Measurements from ENCODE around the gene RFC1.
"Not testable (repeated sequence)": the region's sequence is repeated elsewhere in the genome, so short reads cannot be mapped to it uniquely, and the experiment has no call there.

The RFC1 gene

GRCh38 chr4:39365830-39366771, at the start of gene RFC1:
RFC1 (minus strand) TSS chr4:39366362; CDS start chr4:39366241, 121 bp downstream.
- DNase-seq: peak; percentile 6

DNA sequence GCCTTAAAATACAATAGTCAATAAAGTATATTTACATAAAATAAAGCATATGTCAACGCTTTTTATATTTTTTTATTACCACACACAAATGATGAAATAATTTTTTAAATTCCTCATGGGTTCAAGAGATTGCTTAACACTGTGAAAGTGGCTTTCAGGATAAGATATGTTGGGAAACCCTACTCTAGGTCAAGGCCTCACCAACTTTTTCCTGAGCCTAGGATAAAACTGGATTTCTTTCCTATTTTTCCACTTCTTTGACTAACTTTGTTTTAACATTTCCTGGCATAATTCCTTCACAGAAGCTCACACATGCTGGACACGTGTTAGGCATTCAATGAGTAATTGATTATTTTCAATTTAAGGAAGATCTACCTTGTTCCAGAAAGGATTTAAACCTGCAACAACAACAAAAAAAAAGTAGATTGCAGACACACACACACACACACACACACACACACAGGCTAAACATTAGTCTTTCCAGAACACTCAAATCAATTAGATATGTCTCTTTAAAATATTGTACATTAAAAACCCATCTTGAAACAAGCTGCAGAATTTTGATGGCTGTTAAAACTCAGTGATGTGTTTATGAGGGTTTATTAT, 49.6 kb upstream of the RFC1 start:
- no peak for DNase-seq

- DNase-seq: not testable (repeated sequence)
Observed at GRCh38 chr4:39411561-39411960, 45.4 kb upstream of the RFC1 start.

GRCh38 chr4:39410415-39410814, 44.3 kb upstream of the RFC1 start:
- DNase-seq: no peak

GRCh38 chr4:39407584-39407885, 41.4 kb upstream of the RFC1 start:
- DNase-seq: no peak

- DNase-seq: no peak
Observed at GRCh38 chr4:39406763-39407583, 40.8 kb upstream of the RFC1 start, which contains the start of gene KLB. KLB (plus strand) TSS chr4:39406930; CDS start chr4:39406950, 20 bp downstream.

DNA sequence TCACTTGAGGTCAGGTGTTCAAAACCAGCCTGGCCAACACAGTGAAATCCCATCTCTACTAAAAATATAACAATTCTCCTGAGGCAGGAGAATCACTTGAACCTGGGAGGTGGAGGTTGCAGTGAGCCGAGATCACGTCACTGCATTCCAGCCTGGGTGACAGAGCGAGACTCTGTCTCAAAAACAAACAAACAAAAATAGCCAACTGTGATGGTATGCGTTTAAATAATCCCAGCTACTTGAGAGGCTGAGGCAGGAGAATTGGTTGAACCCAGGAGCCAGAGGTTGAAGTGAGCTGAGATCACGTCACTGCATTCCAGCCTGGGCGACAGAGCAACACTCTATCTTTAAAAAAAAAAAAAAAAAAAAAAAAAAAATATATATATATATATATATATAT, 35.5 kb upstream of the RFC1 start:
- not testable (repeated sequence) for DNase-seq

DNA sequence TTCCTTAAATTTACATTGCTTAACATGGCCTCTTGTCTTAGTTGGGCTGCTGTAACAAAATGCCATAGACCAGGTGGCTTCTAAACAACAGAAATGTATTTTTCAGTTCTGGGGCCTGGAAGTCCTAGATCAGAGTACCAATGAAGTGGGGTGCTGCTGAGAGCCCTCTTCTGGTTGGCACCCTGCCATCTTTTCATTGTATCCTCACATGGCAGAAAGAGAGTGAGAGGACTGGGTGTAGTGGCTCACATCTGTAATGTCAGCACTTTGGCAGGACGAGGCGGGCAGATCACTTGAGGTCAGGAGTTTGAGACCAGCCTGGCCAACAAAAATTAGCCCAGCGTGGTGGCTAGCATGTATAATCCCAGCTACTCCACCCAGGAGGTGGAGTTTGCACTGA, 28.5 kb upstream of the RFC1 start:
- no peak for DNase-seq

DNA sequence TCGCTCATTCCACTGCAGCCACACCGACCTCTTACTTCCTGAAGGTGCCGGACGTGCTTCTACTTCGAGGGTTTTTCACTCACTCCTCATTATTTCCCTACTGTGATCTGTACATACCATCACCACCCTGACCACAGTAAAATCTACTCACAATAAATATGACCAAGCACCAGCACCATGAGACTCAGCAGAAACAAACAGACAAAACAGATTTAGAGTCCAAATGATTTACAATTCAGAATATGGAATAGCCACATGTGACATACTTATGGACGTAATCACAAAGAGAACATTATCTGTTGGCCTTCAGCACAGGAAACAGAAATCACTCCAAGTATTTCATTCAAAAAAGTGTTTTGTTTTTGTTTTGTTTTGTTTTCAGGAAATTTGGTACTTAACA, 24.4 kb upstream of the RFC1 start:
- DNase-seq: no peak

- DNase-seq: no peak
Observed at GRCh38 chr4:39384563-39384962, 18.4 kb upstream of the RFC1 start.

DNA sequence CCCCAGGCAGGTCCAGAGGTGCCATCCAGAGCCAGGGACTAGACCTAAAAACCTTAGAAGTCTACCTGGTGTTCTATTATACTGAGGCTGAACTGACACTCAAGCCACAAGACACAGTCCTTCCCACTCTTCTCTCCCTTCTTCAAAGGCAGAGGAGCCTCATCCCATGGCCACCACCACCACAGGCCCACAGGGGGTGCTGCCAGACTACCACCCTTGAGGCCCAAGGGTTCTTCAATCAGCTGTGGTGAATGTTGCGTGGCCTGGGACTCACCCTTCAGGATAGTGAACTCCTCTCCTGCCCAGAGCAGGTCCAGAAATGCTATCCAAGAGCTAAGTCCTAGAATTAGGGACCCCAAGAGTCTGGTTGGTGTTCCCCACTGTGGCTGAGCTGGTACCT, 17.5 kb upstream of the RFC1 start:
- no peak for DNase-seq

DNA sequence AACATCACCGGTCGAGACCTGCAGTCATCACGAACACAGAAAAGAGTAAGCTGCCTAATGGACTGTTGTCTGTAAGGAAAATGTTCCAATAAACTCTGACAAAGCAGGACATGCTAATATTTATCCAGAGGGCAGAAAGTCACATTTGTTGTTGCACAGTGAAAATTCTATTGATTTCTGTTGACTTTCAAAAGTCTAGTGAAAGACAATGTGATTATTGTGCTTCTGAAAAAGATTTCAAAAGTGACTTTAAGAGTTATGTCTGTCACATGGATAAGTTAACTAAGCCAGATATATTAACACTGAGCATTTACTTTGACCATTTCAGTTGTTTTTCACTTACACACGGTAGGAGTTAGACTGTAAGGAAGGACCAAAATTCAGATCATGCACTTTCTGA, 9.3 kb upstream of the RFC1 start:
- no peak for DNase-seq

GRCh38 chr4:39371209-39371608, 5.0 kb upstream of the RFC1 start:
- DNase-seq: not testable (repeated sequence)

DNA sequence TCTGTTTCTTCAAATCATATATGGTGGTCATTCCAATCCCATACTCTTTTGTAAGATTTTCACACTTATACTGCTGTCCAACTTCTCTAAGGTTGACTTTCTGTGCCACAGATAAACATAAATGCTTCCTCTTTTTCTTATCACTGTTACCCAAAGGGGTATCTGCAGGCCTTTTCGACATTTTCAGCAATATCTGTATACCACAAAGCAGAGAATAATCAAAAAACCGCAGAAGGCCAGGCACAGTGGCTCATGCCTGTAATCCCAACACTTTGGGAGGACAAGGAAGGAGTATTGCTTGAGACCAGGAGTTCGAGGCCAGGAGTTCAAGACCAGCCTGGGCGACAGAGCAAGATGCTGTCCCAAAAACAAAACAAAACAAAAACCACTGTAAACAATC, 3.1 kb upstream of the RFC1 start:
- DNase-seq: no peak

DNA sequence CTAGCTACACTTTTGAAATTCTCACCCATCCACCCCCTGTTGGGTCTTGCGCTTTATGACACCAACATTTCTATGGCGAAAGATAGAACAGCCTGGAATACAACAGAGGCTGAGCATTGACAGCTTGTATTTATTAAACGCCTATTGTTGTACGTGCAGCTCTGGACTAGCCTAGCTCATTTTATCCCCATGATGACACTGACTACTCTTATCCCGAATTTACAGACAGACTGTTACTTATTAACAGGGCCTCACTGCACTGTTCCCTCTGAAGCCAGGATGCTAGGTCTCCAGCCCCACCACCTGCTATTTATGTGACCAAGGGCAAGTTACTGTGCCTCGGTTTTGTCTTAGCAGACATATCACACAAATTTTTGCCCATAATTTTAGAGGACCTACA, 1.0 kb upstream of the RFC1 start:
- DNase-seq: no peak

DNA sequence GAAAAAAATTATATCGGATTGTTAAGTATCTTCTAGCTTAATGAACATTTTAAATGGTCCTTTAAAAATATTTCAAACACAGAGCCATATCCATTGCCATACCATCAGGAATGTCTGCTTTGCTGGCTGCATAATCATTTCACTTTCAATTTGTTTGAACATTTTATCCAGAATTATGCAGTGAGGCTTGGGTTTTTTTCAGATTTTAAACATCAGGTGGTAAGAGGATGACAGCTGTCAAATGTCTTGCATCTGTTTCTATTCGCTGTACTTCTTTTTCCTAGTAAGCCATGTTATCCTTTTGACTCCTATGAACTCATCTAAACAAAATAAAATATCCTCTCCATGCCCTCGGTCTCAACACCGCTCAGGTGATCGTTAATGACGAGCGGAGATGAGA, 802 bp downstream of the RFC1 start:
- DNase-seq: no peak

DNA sequence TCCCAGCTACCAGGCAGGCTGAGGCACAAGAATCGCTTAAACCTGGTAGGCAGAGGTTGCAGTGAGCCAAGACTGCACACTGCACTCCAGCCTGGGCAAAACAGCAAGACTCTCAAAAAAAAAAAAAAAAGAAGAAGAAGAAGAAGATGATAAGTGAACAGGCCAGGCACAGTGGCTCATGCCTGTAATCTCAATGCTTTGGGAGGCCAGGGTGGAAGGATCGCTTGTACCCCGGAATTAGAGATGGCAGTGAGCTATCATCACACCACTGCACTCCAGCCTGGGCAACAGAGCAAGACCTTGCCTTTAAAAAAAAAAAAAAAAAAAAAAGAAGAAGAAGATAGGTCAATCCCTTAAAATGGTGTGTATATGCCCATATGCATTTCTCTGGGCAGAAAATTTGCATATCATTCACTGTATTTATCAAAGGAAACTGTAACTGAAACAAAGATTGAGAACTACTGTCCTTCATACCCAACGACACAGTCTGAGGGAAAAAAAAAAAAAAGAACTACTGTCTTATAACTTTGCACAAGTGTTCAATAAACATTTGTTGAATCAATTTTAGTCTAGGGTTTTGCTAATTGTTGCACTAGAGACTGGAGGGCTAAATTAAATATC, 2.3 kb downstream of the RFC1 start:
- DNase-seq: no peak

GRCh38 chr4:39362827-39363226, 3.3 kb downstream of the RFC1 start:
- DNase-seq: no peak

DNA sequence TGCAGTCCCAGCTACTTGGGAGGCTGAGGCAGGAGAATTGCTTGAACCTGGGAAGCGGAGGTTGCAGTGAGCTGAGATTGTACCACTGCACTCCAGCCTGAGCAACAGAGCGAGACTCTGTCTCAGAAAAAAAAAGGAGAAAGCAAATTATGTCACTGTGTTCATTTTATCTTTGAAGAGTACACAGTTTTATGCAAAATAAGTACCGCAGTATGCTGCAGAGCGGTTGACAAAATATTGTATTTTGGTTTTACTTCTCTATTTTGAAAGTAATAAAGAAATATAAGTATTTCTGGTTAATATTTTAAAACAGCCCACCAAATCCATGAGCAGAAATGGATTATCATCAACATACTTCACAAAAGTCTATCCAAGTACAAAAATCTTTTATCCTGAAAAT, 5.6 kb downstream of the RFC1 start:
- not testable (repeated sequence) for DNase-seq

GRCh38 chr4:39357002-39357401, 9.2 kb downstream of the RFC1 start:
- no peak for DNase-seq

GRCh38 chr4:39354254-39354552, 12.0 kb downstream of the RFC1 start:
- no peak for DNase-seq

DNA sequence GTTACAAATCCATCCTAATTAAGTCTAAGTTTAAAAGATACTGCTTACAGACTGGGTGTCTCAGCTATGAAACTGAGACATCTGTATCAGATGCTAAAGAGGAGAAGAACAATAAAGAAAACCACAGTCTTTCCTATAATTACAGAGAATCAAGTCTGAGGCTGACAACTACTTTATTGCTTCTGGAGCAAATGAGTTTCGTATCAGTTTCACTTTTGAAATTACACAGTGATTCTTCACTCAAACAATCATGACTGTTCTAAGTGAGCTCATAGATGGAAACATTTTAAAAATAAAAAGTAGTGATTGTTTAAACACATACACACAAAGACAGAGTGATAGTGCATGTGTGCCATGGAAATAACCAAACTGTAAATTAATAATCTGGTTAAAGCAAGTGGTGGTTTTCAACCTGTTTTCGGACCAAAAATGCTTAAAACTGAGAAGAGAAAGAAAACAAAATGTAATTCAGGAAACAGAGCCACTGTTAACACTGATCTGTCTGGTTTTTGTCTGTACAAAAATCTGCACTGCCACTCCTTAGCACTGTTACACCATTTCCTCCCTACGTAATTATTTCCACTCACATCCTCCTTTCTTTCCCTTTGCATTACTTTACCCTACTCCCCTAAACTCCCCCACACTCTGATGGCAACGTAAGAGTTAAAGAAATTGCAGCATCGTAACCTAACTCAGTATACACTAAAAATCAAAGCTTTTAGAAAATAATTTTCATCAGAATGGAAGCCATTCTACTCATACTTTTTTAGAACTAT, 12.5 kb downstream of the RFC1 start:
- no peak for DNase-seq

DNA sequence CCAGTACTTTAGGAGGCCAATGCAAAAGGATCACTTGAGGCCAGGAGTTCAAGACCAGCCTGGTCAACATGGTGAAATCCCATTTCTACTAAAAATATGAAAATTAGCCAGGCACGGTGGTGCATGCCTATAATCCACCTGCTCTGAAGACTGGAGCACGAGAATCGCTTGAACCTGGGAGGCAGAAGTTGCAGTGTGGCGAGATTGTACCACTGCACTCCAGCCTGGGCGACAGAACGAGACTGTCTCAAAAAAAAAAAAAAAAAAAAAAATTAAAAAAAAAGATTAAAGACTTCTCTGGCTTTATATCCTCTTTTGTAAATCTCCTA, 13.0 kb downstream of the RFC1 start:
- DNase-seq: not testable (repeated sequence)

All from SHP77 treated with DMSO at 0.1 percent for 48 hours (cell line).